Skeletal muscle satellite cell (primary cell): ENCODE data around the gene GGNBP2.

Experiments
- H3K27me3 ChIP-seq: 2 replicates; pipeline ENCODE4 v1.7.0; 2013; ENCODE audit warnings: low read length; ENCODE audit not compliant: control insufficient read depth, insufficient read depth
- H3K36me3 ChIP-seq: 2 replicates; pipeline ENCODE4 v1.7.0; 2013; ENCODE audit warnings: mild to moderate bottlenecking, control low read depth, low read length; ENCODE audit not compliant: insufficient read depth
- H3K4me1 ChIP-seq: 2 replicates; pipeline ENCODE4 v1.7.0; 2013; ENCODE audit warnings: low read length; ENCODE audit not compliant: control insufficient read depth, insufficient read depth
- H3K4me2 ChIP-seq: 2 replicates; pipeline ENCODE4 v1.7.0; 2013; ENCODE audit warnings: mild to moderate bottlenecking, low read length
- H3K4me3 ChIP-seq: 2 replicates; pipeline ENCODE4 v1.7.0; 2013; ENCODE audit warnings: low read length
- H3K9ac ChIP-seq: 2 replicates; pipeline ENCODE4 v1.7.0; 2013; ENCODE audit warnings: mild to moderate bottlenecking, low read depth, low read length, moderate library complexity
- H3K9me3 ChIP-seq: replicated peaks from 2 replicates; pipeline ENCODE4 v1.7.0; 2013; ENCODE audit warnings: mild to moderate bottlenecking, control low read depth, low read length

Gene GGNBP2

DNA sequence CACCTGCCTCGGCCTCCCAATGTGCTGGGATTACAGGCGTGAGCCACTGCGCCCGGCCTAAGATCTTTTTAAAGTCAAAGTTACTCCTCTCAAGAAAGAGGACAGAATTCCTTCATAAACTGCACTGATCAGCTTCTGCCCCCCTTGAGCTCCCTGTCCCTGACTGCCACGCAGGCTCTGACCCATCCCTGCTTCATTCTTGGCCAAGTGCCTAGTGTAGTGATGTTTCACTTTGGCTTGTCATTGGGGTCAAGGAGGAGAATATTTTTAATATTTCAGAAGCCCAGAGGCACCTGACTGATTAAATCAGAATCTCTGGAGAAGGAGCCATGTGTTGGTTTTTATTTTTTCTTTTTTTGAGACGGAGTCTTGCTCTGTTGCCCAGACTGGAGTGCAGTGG is 65.8 kb downstream of the GGNBP2 start:
- Histone ChIP-seq H3K4me3 (no peak overlapping the region), H3K9me3 (no peaks in the 10 kb centered on the region), H3K36me3 (no peaks in the 10 kb centered on the region), H3K4me1 (peaks cover 10% of the 10 kb centered on the region), H3K27me3 (no peaks in the 10 kb centered on the region), H3K4me2 (no peak overlapping the region), H3K9ac (no peak overlapping the region)

DNA sequence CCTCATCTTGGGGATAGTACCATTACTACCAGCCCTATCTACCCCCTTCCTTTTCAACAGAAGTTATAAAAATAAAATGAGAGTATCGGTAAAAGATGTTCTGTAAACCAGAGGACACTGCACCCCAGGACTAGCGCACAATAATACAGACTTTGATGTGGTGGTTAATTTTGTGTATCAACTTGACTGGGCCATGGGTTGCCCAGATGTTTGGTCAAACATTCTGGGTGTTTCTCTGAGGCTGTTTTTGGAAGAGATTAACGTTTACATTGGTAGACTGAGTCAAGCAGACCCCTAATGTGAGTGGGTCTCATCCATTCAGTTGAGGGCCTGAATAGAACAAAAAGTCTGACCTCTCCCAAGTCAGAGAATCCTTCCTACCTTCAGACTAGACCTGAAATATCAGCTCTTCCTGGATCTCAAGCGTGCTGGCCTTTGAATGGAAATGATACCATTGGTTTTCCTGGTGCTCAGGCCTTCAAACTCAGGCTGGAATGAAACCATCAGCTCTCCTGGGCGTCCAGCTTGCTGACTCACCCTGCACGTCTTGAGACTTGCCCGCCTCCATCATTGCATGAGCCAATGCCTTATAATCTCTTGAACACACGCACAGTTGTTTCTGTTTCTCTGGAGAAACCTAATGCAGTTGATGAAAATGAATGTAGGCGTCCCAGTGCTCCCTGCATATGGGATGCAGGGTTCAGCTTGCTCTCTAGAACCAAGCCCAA is 66.8 kb downstream of the GGNBP2 start:
- Histone ChIP-seq H3K36me3 (no peaks in the 10 kb centered on the region), H3K9me3 (no peaks in the 10 kb centered on the region), H3K4me2 (no peak overlapping the region), H3K9ac (no peak overlapping the region), H3K4me1 (peaks cover 10% of the 10 kb centered on the region), H3K27me3 (no peaks in the 10 kb centered on the region), H3K4me3 (no peak overlapping the region)

DNA sequence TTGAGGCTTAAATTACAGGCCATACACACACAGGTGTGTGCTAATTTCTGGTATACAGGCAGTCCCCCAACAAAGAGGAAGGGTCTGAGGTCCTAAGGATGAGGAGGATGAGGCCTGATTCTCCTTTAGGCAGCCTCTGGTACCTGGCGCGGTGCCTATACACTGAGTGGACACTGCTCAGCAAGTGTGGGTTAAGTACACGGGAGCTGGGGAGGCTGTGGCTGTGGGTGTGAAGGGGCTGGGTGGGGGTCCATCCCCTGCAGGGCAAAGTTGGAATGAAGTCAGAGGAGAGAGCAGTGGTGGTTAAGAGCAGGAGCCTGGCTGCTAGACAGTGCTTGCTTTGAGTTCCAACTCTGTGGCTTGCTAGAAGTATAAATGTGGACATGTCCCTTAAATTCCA is 67.6 kb downstream of the GGNBP2 start:
- Histone ChIP-seq H3K9ac (no peak overlapping the region), H3K36me3 (no peaks in the 10 kb centered on the region), H3K27me3 (no peaks in the 10 kb centered on the region), H3K4me1 (peaks cover 10% of the 10 kb centered on the region), H3K9me3 (no peaks in the 10 kb centered on the region), H3K4me3 (no peak overlapping the region), H3K4me2 (no peak overlapping the region)

DNA sequence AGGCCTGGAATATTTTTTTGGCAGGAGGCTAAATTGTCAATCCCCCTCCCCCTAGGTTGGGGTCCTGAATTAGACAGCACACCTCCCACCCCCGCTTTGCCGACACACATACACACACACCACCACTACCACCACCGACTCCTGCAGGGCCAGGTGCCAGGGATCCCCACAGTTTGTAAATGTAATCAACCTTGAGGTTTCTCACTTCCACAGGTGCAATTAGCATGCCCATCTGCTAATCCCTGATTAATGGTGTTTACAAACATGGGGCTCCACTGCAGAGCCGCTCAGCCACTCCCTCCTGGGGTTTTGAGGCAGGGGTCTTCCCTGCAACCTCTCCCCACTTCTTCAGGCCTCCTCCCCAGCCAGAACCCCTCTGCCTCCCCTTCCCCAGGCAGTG is 68.4 kb downstream of the GGNBP2 start:
- H3K4me1 ChIP-seq = peaks cover 10% of the 10 kb centered on the region
- H3K36me3 ChIP-seq = no peaks in the 10 kb centered on the region
- H3K9ac ChIP-seq = no peak overlapping the region
- H3K9me3 ChIP-seq = no peaks in the 10 kb centered on the region
- no peak overlapping the region for H3K4me3 ChIP-seq
- H3K27me3 ChIP-seq = no peaks in the 10 kb centered on the region
- no peak overlapping the region for H3K4me2 ChIP-seq

DNA sequence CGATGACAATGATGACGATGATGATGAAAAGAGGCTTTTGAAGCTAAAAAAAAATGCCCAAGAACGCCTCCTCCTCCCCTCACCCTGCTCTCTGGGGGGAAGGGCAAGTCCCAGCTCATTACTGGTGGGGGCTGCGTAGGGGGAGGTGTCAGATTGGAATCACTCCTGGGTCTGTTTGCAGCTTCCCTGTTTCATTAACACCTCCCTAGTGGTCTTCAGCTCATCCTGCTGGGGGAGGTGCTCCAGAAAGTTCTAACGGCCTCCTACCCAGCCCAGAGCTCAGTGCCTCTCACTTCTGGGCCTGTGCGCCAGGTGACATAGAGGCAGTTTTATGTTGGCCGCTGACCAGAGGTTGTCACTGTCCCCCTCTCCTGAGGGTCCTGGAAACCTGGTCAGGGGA is 69.4 kb downstream of the GGNBP2 start:
- peaks cover 4% of the 10 kb centered on the region for H3K27me3 ChIP-seq
- no peak overlapping the region for H3K4me3 ChIP-seq
- no peaks in the 10 kb centered on the region for H3K36me3 ChIP-seq
- H3K4me1 ChIP-seq = peaks cover 7% of the 10 kb centered on the region
- no peaks in the 10 kb centered on the region for H3K9me3 ChIP-seq
- no peak overlapping the region for H3K4me2 ChIP-seq
- H3K9ac ChIP-seq = no peak overlapping the region

DNA sequence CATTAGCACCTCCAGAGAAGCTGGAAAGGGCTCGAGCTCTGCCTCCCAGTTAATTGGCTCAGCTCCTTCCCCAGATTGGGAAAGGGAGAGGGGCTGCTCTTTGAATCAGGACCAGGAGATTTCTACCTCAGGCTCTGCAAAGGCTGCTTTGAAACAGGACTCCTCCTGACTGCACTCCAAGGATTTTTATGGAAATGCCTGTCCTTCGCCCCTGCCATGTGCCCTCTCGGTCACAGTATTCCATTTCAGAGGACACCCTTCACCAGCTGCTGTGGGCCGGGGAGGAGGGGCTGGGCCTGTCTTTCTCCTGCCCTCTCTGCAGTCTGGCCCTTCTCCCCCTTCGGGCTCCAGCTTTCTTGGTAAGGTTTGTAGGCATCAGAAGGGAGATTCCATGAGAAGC is 70.2 kb downstream of the GGNBP2 start:
- no peak overlapping the region for H3K9ac ChIP-seq
- no peak overlapping the region for H3K4me3 ChIP-seq
- no peaks in the 10 kb centered on the region for H3K9me3 ChIP-seq
- peaks cover 6% of the 10 kb centered on the region for H3K4me1 ChIP-seq
- no peak overlapping the region for H3K4me2 ChIP-seq
- no peaks in the 10 kb centered on the region for H3K36me3 ChIP-seq
- peaks cover 4% of the 10 kb centered on the region for H3K27me3 ChIP-seq

DNA sequence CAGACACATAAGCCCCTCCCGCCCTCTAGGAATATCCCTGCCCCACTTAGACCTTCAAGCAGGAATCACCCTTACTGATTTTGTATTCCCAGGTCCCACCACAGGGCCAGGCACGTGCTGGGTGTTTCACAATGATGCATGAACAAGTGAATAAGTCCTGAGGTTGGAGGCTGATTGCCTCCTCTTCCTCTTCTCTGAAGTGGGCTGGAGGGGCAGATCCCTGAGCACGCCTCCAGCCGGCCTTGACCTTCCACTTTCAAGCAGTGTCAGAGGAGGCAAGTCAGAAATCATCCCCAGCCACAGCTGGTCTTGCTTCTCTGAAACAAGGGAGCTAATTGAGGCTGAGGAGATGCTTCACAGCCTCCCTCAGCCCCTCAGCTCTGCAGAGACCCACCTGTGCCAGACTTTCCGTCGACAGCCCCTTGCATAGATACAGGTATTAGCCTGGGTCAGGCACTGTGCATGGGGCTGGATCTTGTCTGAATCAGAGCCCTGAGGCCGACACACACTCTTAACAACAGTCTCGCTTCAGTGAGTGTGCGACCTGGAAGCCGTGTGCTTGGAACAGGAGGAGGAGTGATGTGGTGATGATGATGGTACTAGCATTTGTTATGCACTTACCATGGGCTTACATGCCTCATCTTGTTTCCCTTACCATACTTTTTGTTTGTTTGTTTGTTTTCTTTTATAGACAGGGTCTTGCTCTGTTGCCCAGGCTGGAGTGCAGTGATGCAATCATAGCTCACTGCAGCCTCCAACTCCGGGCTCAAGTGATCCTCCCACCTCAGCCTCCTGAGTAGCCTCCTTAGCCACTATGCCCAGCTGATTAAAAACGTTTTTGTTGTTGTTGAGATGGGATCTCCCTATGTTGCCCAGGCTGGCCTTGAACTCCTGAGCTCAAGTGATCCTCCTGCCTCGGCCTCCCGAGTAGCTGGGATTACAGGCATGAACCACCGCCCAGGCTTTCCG is 71.6 kb downstream of the GGNBP2 start:
- Histone ChIP-seq H3K4me2 (no peak overlapping the region), H3K9me3 (no peaks in the 10 kb centered on the region), H3K36me3 (no peaks in the 10 kb centered on the region), H3K4me3 (no peak overlapping the region), H3K27me3 (peaks cover 4% of the 10 kb centered on the region), H3K9ac (no peak overlapping the region), H3K4me1 (peaks cover 6% of the 10 kb centered on the region)

DNA sequence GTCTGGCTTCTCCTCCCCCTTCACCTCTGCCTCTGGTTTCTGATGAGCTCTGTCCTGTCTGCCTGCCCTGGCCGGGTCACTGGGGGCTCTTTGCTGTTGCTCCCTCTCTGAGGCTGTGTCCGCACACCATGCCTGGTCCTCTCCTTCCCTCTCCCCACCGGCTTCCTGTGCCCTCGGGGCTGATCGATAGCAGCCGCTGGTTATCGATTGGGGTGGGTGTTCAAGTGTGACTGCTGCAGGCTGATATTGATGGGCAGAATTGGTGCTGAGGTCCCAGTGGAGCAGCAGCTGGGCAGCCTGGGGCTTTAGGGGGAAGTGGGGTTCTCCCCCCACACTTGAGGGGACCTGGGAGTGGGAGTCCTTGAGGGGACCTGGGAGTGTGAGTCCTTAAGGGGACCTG is 73.1 kb downstream of the GGNBP2 start:
- no peaks in the 10 kb centered on the region for H3K36me3 ChIP-seq
- H3K27me3 ChIP-seq = peaks cover 4% of the 10 kb centered on the region
- H3K4me1 ChIP-seq = no peaks in the 10 kb centered on the region
- H3K4me3 ChIP-seq = no peak overlapping the region
- no peaks in the 10 kb centered on the region for H3K9me3 ChIP-seq
- H3K9ac ChIP-seq = no peak overlapping the region
- no peak overlapping the region for H3K4me2 ChIP-seq

DNA sequence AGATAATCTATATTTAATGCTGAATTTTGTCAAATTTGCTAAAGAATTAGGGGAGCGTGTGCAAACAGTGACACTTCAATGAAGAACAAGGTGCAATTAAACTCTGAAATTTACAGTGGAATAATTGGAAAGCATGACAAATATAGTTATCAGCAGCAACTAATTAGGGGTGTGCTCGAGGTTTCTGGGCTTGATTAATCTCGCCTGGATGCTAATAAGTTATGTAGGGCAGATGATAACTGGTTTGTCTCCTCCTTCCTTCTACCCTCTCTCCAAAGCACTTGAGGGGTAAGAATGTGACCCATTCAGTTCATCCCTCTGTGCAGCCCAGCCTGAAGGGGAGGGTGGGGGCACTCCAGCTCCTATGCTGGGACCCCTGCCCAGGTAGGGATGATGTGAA is 78.6 kb downstream of the GGNBP2 start:
- H3K4me1 ChIP-seq = no peaks in the 10 kb centered on the region
- no peak overlapping the region for H3K9ac ChIP-seq
- H3K4me3 ChIP-seq = no peak overlapping the region
- H3K36me3 ChIP-seq = no peaks in the 10 kb centered on the region
- no peak overlapping the region for H3K4me2 ChIP-seq
- H3K9me3 ChIP-seq = no peaks in the 10 kb centered on the region
- peaks cover 4% of the 10 kb centered on the region for H3K27me3 ChIP-seq

DNA sequence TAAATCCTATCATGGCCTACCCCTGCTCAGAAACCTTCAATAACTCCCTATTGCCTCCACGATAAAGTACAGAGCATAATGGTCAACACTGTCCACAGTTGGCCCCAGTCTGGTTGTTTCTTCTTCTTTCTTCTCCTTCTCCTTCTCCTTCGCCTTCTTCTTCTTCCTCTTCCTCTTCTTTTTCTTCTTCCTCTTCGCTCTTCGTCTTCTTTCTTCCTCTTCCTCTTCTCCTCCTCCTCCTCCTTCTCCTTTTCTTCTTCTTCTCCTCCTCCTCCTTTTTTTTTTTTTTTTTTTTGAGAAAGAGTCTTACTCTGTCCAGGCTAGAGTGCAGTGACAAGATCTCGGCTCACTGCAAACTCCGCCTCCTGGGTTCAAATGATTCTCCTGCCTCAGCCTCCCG is 80.5 kb downstream of the GGNBP2 start:
- H3K4me3 ChIP-seq = no peak overlapping the region
- H3K36me3 ChIP-seq = no peaks in the 10 kb centered on the region
- no peak overlapping the region for H3K9ac ChIP-seq
- no peaks in the 10 kb centered on the region for H3K27me3 ChIP-seq
- H3K4me2 ChIP-seq = no peak overlapping the region
- no peaks in the 10 kb centered on the region for H3K9me3 ChIP-seq
- H3K4me1 ChIP-seq = no peaks in the 10 kb centered on the region

DNA sequence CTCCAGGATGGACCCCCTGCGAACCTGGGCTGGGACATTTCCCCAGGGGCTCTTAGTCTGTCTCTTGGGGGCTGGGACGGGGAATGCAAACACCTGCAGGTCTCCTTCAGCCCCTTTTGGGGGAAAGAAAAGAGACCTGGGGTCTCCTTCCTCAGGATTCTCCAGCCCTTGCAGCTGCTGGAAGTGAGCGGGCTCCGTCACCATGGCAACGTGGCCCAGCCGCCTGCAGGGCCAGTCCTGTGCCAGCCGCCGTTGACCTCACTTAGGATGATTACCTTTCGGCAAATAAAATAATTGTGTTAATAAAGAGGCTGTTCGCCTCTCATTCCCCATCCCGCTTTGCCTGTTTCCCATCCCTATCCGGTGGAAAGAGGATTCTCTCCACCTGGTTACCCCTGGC is 82.4 kb downstream of the GGNBP2 start:
- no peak overlapping the region for H3K4me3 ChIP-seq
- no peak overlapping the region for H3K9ac ChIP-seq
- no peaks in the 10 kb centered on the region for H3K9me3 ChIP-seq
- no peaks in the 10 kb centered on the region for H3K4me1 ChIP-seq
- H3K27me3 ChIP-seq = peaks cover 14% of the 10 kb centered on the region
- no peak overlapping the region for H3K4me2 ChIP-seq
- no peaks in the 10 kb centered on the region for H3K36me3 ChIP-seq
